Neural crest cell (in vitro differentiated cells): Measurements from ENCODE around the gene BTNL3. TPM values are rescaled to one million over a fixed set of nuclear protein-coding genes. Genes with fewer than 3 reads are reported as not detected.
"Not testable (repeated sequence)": the region's sequence is repeated elsewhere in the genome, so short reads cannot be mapped to it uniquely, and the experiment has no call there.

Source experiments
- DNase-seq: peaks from one replicate; pipeline ENCODE4 v3.0.0; 2021; ENCODE audit warnings: low read depth, mixed read lengths, low spot score
- H3K27ac Mint-ChIP-seq: one replicate; pipeline ENCODE4 v1.8.0; 2021; ENCODE audit warnings: mild to moderate bottlenecking, mixed read lengths; ENCODE audit not compliant: unreplicated experiment
- H3K27me3 Mint-ChIP-seq: 2 replicates; pipeline ENCODE4 v1.8.0; 2021; ENCODE audit warnings: low read depth, mild to moderate bottlenecking, mixed read lengths
- H3K36me3 Mint-ChIP-seq: 2 replicates; pipeline ENCODE4 v1.8.0; 2021; ENCODE audit warnings: low read depth, mild to moderate bottlenecking, mixed read lengths
- H3K4me1 Mint-ChIP-seq: 2 replicates; pipeline ENCODE4 v1.8.0; 2021; ENCODE audit warnings: mixed read lengths
- H3K4me3 Mint-ChIP-seq: one replicate; pipeline ENCODE4 v1.8.0; 2021; ENCODE audit warnings: mild to moderate bottlenecking, mixed read lengths
- H3K9me3 Mint-ChIP-seq: 2 replicates; pipeline ENCODE4 v1.8.0; 2021; ENCODE audit warnings: mixed read lengths
- total RNA-seq: library from RNA; stranded (reverse); gene quantifications from 2 replicates; pipeline ENCODE4 v1.2.1, GENCODE V29; 2021
- TF ChIP-seq, protein P1 (sequence below): fragments of 200-600 bp; sonication (generic); conservative IDR thresholded peaks from 2 replicates; pipeline ENCODE4 v1.5.0; 2021; ENCODE audit warnings: antibody characterized with exemption, mild to moderate bottlenecking

BTNL3 gene
- total RNA-seq, 1 donor from 2014 or later = not detected

GRCh38 chr5:181044662-181045305 lies 56.1 kb downstream of the BTNL3 start:
- H3K4me1 Mint-ChIP-seq = no peaks in the 10 kb centered on the region
- DNase-seq = no peak
- H3K4me3 Mint-ChIP-seq = no peak overlapping the region
- TF ChIP-seq, protein P1, sequence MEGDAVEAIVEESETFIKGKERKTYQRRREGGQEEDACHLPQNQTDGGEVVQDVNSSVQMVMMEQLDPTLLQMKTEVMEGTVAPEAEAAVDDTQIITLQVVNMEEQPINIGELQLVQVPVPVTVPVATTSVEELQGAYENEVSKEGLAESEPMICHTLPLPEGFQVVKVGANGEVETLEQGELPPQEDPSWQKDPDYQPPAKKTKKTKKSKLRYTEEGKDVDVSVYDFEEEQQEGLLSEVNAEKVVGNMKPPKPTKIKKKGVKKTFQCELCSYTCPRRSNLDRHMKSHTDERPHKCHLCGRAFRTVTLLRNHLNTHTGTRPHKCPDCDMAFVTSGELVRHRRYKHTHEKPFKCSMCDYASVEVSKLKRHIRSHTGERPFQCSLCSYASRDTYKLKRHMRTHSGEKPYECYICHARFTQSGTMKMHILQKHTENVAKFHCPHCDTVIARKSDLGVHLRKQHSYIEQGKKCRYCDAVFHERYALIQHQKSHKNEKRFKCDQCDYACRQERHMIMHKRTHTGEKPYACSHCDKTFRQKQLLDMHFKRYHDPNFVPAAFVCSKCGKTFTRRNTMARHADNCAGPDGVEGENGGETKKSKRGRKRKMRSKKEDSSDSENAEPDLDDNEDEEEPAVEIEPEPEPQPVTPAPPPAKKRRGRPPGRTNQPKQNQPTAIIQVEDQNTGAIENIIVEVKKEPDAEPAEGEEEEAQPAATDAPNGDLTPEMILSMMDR = no peak
- H3K36me3 Mint-ChIP-seq = no peaks in the 10 kb centered on the region
- no peak overlapping the region for H3K27ac Mint-ChIP-seq
- H3K27me3 Mint-ChIP-seq = peaks cover 38% of the 10 kb centered on the region
- H3K9me3 Mint-ChIP-seq = no peaks in the 10 kb centered on the region

DNA sequence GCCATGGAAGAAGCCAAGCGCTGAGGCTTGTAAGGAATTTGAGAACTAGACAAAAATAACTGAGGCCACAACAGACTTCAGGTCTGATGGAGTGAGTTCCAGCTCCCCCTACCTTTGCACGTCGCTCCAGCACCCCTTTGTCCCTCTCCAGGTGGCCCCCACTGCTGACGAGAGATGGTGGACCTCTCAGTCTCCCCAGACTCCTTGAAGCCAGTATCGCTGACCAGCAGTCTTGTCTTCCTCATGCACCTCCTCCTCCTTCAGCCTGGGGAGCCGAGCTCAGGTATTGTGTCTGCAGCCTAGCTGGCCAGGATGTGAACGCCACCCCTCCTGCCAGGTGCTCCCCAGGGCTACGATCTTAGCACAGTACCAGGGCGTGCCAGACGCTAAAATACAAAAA lies 56.7 kb downstream of the BTNL3 start:
- no peak for DNase-seq
- Mint-ChIP-seq H3K4me3 (no peak overlapping the region), H3K36me3 (no peaks in the 10 kb centered on the region), H3K27ac (no peak overlapping the region), H3K27me3 (peaks cover 38% of the 10 kb centered on the region), H3K9me3 (no peaks in the 10 kb centered on the region), H3K4me1 (no peaks in the 10 kb centered on the region)
- TF ChIP-seq, protein P1 = no peak

GRCh38 chr5:181045857-181046256 lies 57.2 kb downstream of the BTNL3 start:
- H3K27ac Mint-ChIP-seq, H3K9me3 Mint-ChIP-seq, H3K36me3 Mint-ChIP-seq, DNase-seq, H3K4me1 Mint-ChIP-seq, H3K4me3 Mint-ChIP-seq: not testable (repeated sequence)
- peaks cover 38% of the 10 kb centered on the region for H3K27me3 Mint-ChIP-seq

GRCh38 chr5:181047288-181047687 lies 58.6 kb downstream of the BTNL3 start:
- peaks cover 4% of the 10 kb centered on the region for H3K4me1 Mint-ChIP-seq
- TF ChIP-seq, protein P1 = no peak

GRCh38 chr5:181047921-181048320 lies 59.3 kb downstream of the BTNL3 start:
- no peak for DNase-seq

More at GRCh38 chr5:181047288-181047687, 58.6 kb downstream of the BTNL3 start:
- Mint-ChIP-seq H3K4me3 (no peak overlapping the region), H3K9me3 (no peaks in the 10 kb centered on the region), H3K27ac (no peak overlapping the region), H3K27me3 (peaks cover 40% of the 10 kb centered on the region), H3K36me3 (no peaks in the 10 kb centered on the region)
- DNase-seq = no peak

GRCh38 chr5:181050016-181050415 lies 61.4 kb downstream of the BTNL3 start:
- H3K36me3 Mint-ChIP-seq = no peaks in the 10 kb centered on the region
- H3K27me3 Mint-ChIP-seq = peaks cover 56% of the 10 kb centered on the region

More at GRCh38 chr5:181047921-181048320, 59.3 kb downstream of the BTNL3 start:
- H3K4me1 Mint-ChIP-seq = peaks cover 6% of the 10 kb centered on the region
- H3K36me3 Mint-ChIP-seq = no peaks in the 10 kb centered on the region
- TF ChIP-seq, protein P1 = no peak
- H3K27me3 Mint-ChIP-seq = peaks cover 38% of the 10 kb centered on the region
- H3K4me3 Mint-ChIP-seq = no peak overlapping the region
- H3K9me3 Mint-ChIP-seq = no peaks in the 10 kb centered on the region
- H3K27ac Mint-ChIP-seq = no peak overlapping the region

More at GRCh38 chr5:181050016-181050415, 61.4 kb downstream of the BTNL3 start:
- no peak overlapping the region for H3K4me3 Mint-ChIP-seq
- H3K4me1 Mint-ChIP-seq = peaks cover 12% of the 10 kb centered on the region
- H3K27ac Mint-ChIP-seq = no peak overlapping the region
- no peaks in the 10 kb centered on the region for H3K9me3 Mint-ChIP-seq
- TF ChIP-seq, protein P1 = no peak
- DNase-seq = no peak
